HEK293T (cell line): ENCODE measurements around the gene SSX2IP.

ENCODE experiments used
- ARNT ChIP-seq: fragments of 450-650 bp; IDR thresholded peaks from 2 replicates; pipeline ENCODE4 v1.6.1; 2017; ENCODE audit warnings: mild to moderate bottlenecking
- BHLHE40 ChIP-seq: fragments of 450-650 bp; IDR thresholded peaks from 2 replicates; pipeline ENCODE4 v1.6.1; 2016; ENCODE audit warnings: mild to moderate bottlenecking, moderate library complexity, borderline replicate concordance
- FOXM1 ChIP-seq: fragments of 450-650 bp; IDR thresholded peaks from 2 replicates; pipeline ENCODE4 v1.6.1; 2017; ENCODE audit warnings: mild to moderate bottlenecking, borderline replicate concordance
- L3MBTL2 ChIP-seq: fragments of 450-650 bp; conservative IDR thresholded peaks from 2 replicates; pipeline ENCODE4 v1.6.1; 2016; ENCODE audit warnings: mild to moderate bottlenecking
- LEF1 ChIP-seq: fragments of 450-650 bp; IDR thresholded peaks from 2 replicates; pipeline ENCODE4 v1.6.1; 2017; ENCODE audit warnings: mild to moderate bottlenecking, borderline replicate concordance
- NFRKB ChIP-seq: fragments of 450-650 bp; IDR thresholded peaks from 2 replicates; pipeline ENCODE4 v1.6.1; 2016; ENCODE audit warnings: mild to moderate bottlenecking, moderate library complexity
- SP1 ChIP-seq: fragments of 450-650 bp; IDR thresholded peaks from 2 replicates; pipeline ENCODE4 v1.6.1; 2017
- TARDBP ChIP-seq: fragments of 450-650 bp; IDR thresholded peaks from 2 replicates; pipeline ENCODE4 v1.6.1; 2016
- TF ChIP-seq, protein P1 (sequence below): fragments of 450-650 bp; IDR thresholded peaks from 2 replicates; pipeline ENCODE4 v1.6.1; 2016

DNA sequence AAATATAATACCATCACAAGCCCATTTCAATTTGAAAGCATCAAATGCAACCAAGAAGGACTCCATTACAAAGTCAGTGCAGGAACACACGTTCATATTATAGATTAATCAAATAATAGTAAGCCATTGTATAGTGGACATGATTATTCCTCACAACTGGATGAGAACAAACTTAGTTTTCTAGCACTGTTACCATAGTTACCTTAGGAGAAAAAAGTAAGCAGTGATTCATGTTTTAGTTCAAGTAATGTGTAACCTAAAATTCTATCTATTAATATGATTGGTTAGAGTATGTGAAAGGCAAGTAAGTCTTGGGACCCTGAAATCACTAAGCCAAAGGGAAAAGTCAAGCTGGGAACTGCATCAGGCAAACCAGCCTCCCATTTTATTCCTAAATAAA, 15.2 kb downstream of the SSX2IP start:
- TF ChIP-seq FOXM1: no peak
- TF ChIP-seq BHLHE40: no peak
- TF ChIP-seq, protein P1, sequence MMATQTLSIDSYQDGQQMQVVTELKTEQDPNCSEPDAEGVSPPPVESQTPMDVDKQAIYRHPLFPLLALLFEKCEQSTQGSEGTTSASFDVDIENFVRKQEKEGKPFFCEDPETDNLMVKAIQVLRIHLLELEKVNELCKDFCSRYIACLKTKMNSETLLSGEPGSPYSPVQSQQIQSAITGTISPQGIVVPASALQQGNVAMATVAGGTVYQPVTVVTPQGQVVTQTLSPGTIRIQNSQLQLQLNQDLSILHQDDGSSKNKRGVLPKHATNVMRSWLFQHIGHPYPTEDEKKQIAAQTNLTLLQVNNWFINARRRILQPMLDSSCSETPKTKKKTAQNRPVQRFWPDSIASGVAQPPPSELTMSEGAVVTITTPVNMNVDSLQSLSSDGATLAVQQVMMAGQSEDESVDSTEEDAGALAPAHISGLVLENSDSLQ: no peak
- TF ChIP-seq L3MBTL2: no peak
- no peak for TF ChIP-seq SP1
- TF ChIP-seq NFRKB: no peak
- TF ChIP-seq ARNT: no peak
- no peak for TF ChIP-seq LEF1
- no peak for TF ChIP-seq TARDBP
